B cell (primary cell): ENCODE measurements around the gene B9D1. TPM values are rescaled to one million over a fixed set of nuclear protein-coding genes. Genes with fewer than 3 reads are reported as not detected.

Experiments
- ATAC-seq: fragments of 200-7000 bp; cut with Tn5 transposase; one replicate; pipeline ENCODE4 v1.10.0; 2021; ENCODE audit warnings: low read depth, mild to moderate bottlenecking, moderate number of reproducible peaks, moderate library complexity
- CTCF ChIA-PET: fragments of 350-600 bp; sonication (Branson Sonifier 250); formaldehyde crosslinking; loops from one replicate; lab custom pipeline; 2021; ENCODE audit warnings: antibody characterized with exemption, inconsistent platforms; lab: Charles Lee
- POLR2A ChIA-PET: fragments of 350-600 bp; sonication (Branson Sonifier 250); formaldehyde crosslinking; loops from one replicate; lab custom pipeline; 2021; ENCODE audit warnings: antibody characterized with exemption; lab: Charles Lee
- DNase-seq: peaks from one replicate; pipeline ENCODE4 v3.0.0; 2013
- H2AFZ ChIP-seq: 2 replicates; pipeline ENCODE4 v1.6.1; 2012; ENCODE audit warnings: mild to moderate bottlenecking, low read depth, low read length; ENCODE audit not compliant: insufficient read depth, poor library complexity, severe bottlenecking
- H3K27ac ChIP-seq, 2 donors: 1 replicate in 1 of 2; 2 replicates in 1 of 2; pipeline ENCODE4 v1.5.1; 2012 to 2013; ENCODE audit warnings: low read length in 2 of 2, mild to moderate bottlenecking in 2 of 2, moderate library complexity in 1 of 2
- H3K27me3 ChIP-seq, 4 experiments: fragments of 200-600 bp in 1 of 4; sonication (generic) in 1 of 4; replicated peaks in 1 of 4; 1 replicate in 2 of 4; 2 replicates in 2 of 4; pipeline versions ENCODE4 v1.6.1 to v1.7.0; 2013 to 2016; ENCODE audit warnings: low read length in 3 of 4, mild to moderate bottlenecking in 2 of 4, mixed read lengths in 1 of 4, moderate library complexity in 1 of 4; ENCODE audit not compliant: insufficient read depth in 4 of 4, control insufficient read depth in 3 of 4; ENCODE audit errors: control extremely low read depth in 1 of 4
- H3K36me3 ChIP-seq, 2 experiments: replicated peaks in 1 of 2; 1 replicate in 1 of 2; 2 replicates in 1 of 2; pipeline versions ENCODE4 v1.6.1 to v1.7.1; 2013; ENCODE audit warnings: low read length in 1 of 2; ENCODE audit not compliant: insufficient read depth in 2 of 2, control insufficient read depth in 1 of 2; ENCODE audit errors: control extremely low read depth in 1 of 2, extremely low read depth in 1 of 2
- H3K4me1 ChIP-seq, 2 donors: fragments of 200-600 bp in 1 of 2; sonication (generic) in 1 of 2; 1 replicate in 1 of 2; 2 replicates in 1 of 2; pipeline versions ENCODE4 v1.5.1 to v1.6.1; 2013 to 2017; ENCODE audit warnings: low read length in 2 of 2; ENCODE audit not compliant: control insufficient read depth in 2 of 2, insufficient read depth in 2 of 2
- H3K4me2 ChIP-seq: replicated peaks from 2 replicates; pipeline ENCODE3; 2012; ENCODE audit warnings: mild to moderate bottlenecking, low read depth, low read length; ENCODE audit not compliant: poor library complexity, severe bottlenecking
- H3K4me3 ChIP-seq, 5 experiments: fragments of 200-600 bp in 1 of 5; sonication (generic) in 1 of 5; 1 replicate in 3 of 5; 2 replicates in 2 of 5; pipeline versions ENCODE4 v1.5.1 to v1.7.0; 2011 to 2016; ENCODE audit warnings: low read length in 4 of 5, mild to moderate bottlenecking in 4 of 5, low read depth in 2 of 5, control low read depth in 1 of 5, moderate library complexity in 1 of 5; ENCODE audit not compliant: insufficient read depth in 1 of 5; ENCODE audit errors: control extremely low read depth in 1 of 5, extremely low read depth in 1 of 5
- H3K79me2 ChIP-seq: fragments of 200-600 bp; sonication (generic); one replicate; pipeline ENCODE4 v1.6.0; 2016; ENCODE audit warnings: low read length; ENCODE audit not compliant: control insufficient read depth, insufficient read depth
- H3K9ac ChIP-seq: fragments of 200-600 bp; sonication (generic); 2 replicates; pipeline ENCODE4 v1.6.1; 2017; ENCODE audit warnings: mild to moderate bottlenecking, low read length, moderate library complexity
- H3K9me3 ChIP-seq, 3 donors: one replicate each; pipeline versions ENCODE4 v1.6.1 to v1.7.1; 2013; ENCODE audit warnings: low read length in 2 of 3; ENCODE audit not compliant: control insufficient read depth in 2 of 3, insufficient read depth in 1 of 3; ENCODE audit errors: control extremely low read depth in 1 of 3
- H4K20me1 ChIP-seq: 2 replicates; pipeline ENCODE4 v1.6.0; 2012; ENCODE audit warnings: mild to moderate bottlenecking, low read length; ENCODE audit not compliant: insufficient read depth, control insufficient read depth, poor library complexity, severe bottlenecking
- H3K27ac Mint-ChIP-seq: one replicate; pipeline ENCODE4 v1.8.0; 2021; ENCODE audit warnings: mixed read lengths
- H3K27me3 Mint-ChIP-seq: one replicate; pipeline ENCODE4 v1.8.0; 2021; ENCODE audit warnings: mixed read lengths
- H3K4me1 Mint-ChIP-seq: one replicate; pipeline ENCODE4 v1.8.0; 2021; ENCODE audit warnings: mixed read lengths
- H3K4me3 Mint-ChIP-seq: one replicate; pipeline ENCODE4 v1.8.0; 2021; ENCODE audit warnings: mixed read lengths
- H3K9me3 Mint-ChIP-seq: one replicate; pipeline ENCODE4 v1.8.0; 2022; ENCODE audit warnings: mixed read lengths; ENCODE audit not compliant: insufficient read depth
- EZH2 ChIP-seq: IDR thresholded peaks from 2 replicates; pipeline ENCODE4 v1.6.1; 2012; ENCODE audit warnings: borderline replicate concordance, low read depth, mild to moderate bottlenecking, moderate library complexity, low read length; ENCODE audit not compliant: insufficient read depth, poor library complexity, severe bottlenecking
- WGBS: methylation state at CpG from one replicate; pipeline ENCODE4 v1.1.5; 2013; ENCODE audit warnings: missing lambda C conversion rate; ENCODE audit not compliant: insufficient coverage; 5-methylcytosine and 5-hydroxymethylcytosine counted together
- intact Hi-C: fragments of 100-400 bp; cut with micrococcal nuclease; formaldehyde crosslinking; loops from one replicate; pipeline ENCODE4 v1.10.0; 2022
- polyA plus RNA-seq: library from polyadenylated mRNA; depleted of rRNA; stranded (reverse); fragments of >200 nt; gene quantifications from 2 replicates; pipeline ENCODE4 v1.2.3, GENCODE V29; 2012
- total RNA-seq, 2 donors: library from RNA; stranded (reverse); fragments of 120-200 nt in 1 of 2; gene quantifications; 1 replicate in 1 of 2; 2 replicates in 1 of 2; pipeline versions ENCODE4 v1.2.3 to v1.2.4, GENCODE V29; 2013 to 2022
- TF ChIP-seq, protein P1 (sequence below): fragments of 200-600 bp; IDR thresholded peaks from one replicate; pipeline ENCODE4 v1.8.0; 2022; ENCODE audit warnings: antibody characterized with exemption, mild to moderate bottlenecking

B9D1 gene
- total and polyA plus RNA-seq, 2 donors (not counting 1 experiment from before 2014, with no cell fraction given), result 2.5 to 6.9 TPM

DNA sequence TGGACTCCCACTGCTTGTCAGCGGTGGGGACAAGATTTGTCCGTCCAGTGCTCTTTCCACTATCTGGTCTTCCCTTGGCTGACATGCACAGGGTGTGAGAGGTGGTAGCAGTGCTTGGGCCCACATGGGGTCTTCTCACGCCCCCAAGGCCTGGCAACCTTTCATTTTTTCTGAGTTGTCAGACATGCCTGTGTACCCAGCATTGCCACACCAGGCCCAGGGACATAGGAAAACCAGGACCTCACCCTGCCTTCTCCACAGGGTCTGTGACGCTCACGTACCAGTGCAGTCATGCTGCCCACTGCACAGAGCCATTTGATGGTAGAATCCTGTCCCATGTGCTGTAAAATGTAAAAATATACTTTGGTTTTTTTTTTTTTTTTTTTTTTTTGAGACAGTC is 57.8 kb downstream of the B9D1 start:
- Histone ChIP-seq H3K27ac (no peak overlapping the region), H2AFZ (no peak overlapping the region), H3K9ac (no peak overlapping the region), H3K4me1 (peaks cover 68 to 69% of the 10 kb centered on the region in 2 donors), H3K27me3 (peaks cover 0 to 16% (median 1%) of the 10 kb centered on the region in 4 experiments), H3K36me3 (no peaks in the 10 kb centered on the region), H3K4me3 (no peak overlapping the region), H3K9me3 (peaks cover 0 to 3% (median 0%) of the 10 kb centered on the region in 3 donors), H3K79me2 (peaks cover 5% of the 10 kb centered on the region), H4K20me1 (peaks cover 21% of the 10 kb centered on the region), H3K4me2 (peak overlapping the region; percentile 60)
- 91% methylated on average over 4 of the region's 5 CpGs for WGBS
- DNase-seq, result peak; percentile 27
- POLR2A ChIA-PET, result interaction anchor here (0.7 kb wide), 1 partner anchor 440 kb away, joined by 3 read pairs; no protein-coding TSS in a partner anchor
- CTCF ChIA-PET, result interaction anchor here (1.6 to 6.1 kb wide), 2 partner anchors 9 to 33 kb away, joined by 5 to 37 read pairs; no protein-coding TSS in a partner anchor
- peaks cover 66% of the 10 kb centered on the region for H3K4me1 Mint-ChIP-seq
- no peak for ATAC-seq
- intact Hi-C loops, result loop anchor here (5.0 kb wide), 1 partner anchor 73 kb away; the partner anchor contains the start of gene MAPK7
- no peaks in the 10 kb centered on the region for H3K27me3 Mint-ChIP-seq
- H3K4me3 Mint-ChIP-seq, result peak overlapping the region; percentile 75
- no peak overlapping the region for H3K27ac Mint-ChIP-seq
- no peaks in the 10 kb centered on the region for H3K9me3 Mint-ChIP-seq
- TF ChIP-seq, protein P1, sequence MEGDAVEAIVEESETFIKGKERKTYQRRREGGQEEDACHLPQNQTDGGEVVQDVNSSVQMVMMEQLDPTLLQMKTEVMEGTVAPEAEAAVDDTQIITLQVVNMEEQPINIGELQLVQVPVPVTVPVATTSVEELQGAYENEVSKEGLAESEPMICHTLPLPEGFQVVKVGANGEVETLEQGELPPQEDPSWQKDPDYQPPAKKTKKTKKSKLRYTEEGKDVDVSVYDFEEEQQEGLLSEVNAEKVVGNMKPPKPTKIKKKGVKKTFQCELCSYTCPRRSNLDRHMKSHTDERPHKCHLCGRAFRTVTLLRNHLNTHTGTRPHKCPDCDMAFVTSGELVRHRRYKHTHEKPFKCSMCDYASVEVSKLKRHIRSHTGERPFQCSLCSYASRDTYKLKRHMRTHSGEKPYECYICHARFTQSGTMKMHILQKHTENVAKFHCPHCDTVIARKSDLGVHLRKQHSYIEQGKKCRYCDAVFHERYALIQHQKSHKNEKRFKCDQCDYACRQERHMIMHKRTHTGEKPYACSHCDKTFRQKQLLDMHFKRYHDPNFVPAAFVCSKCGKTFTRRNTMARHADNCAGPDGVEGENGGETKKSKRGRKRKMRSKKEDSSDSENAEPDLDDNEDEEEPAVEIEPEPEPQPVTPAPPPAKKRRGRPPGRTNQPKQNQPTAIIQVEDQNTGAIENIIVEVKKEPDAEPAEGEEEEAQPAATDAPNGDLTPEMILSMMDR, result no peak
- TF ChIP-seq EZH2, result no peak

GRCh38 chr17:19304209-19304608 is 58.3 kb downstream of the B9D1 start:
- Histone ChIP-seq H2AFZ (no peak overlapping the region), H3K36me3 (no peaks in the 10 kb centered on the region), H3K27ac (no peak overlapping the region), H3K4me2 (peak overlapping the region; percentile 60), H3K9me3 (peaks cover 0 to 3% (median 0%) of the 10 kb centered on the region in 3 donors), H3K79me2 (peaks cover 5% of the 10 kb centered on the region), H4K20me1 (peaks cover 26% of the 10 kb centered on the region), H3K9ac (no peak overlapping the region), H3K4me1 (peaks cover 68 to 69% of the 10 kb centered on the region in 2 donors), H3K4me3 (no peak overlapping the region), H3K27me3 (peaks cover 0 to 11% (median 0%) of the 10 kb centered on the region in 4 experiments)
- intact Hi-C loops, result no loop called here
- WGBS, result 50% methylated on average over 7 of the region's 7 CpGs
- TF ChIP-seq, protein P1, result no peak
- TF ChIP-seq EZH2, result no peak
- peak overlapping the region; percentile 68 for H3K4me3 Mint-ChIP-seq
- ChIA-PET CTCF (interaction anchor here (6.1 kb wide), 1 partner anchor 34 kb away, joined by 37 read pairs; no protein-coding TSS in a partner anchor), POLR2A (no interaction called here)
- peak overlapping the region; percentile 53 for H3K27ac Mint-ChIP-seq
- peaks cover 66% of the 10 kb centered on the region for H3K4me1 Mint-ChIP-seq
- H3K9me3 Mint-ChIP-seq, result no peaks in the 10 kb centered on the region
- DNase-seq (peak; percentile 60), ATAC-seq (no peak)
- no peaks in the 10 kb centered on the region for H3K27me3 Mint-ChIP-seq
